GM12878 (cell line): ENCODE measurements around the gene NFE2. TPM values are rescaled to one million over a fixed set of nuclear protein-coding genes. Genes with fewer than 3 reads are reported as not detected.
"Not testable (repeated sequence)": the region's sequence is repeated elsewhere in the genome, so short reads cannot be mapped to it uniquely, and the experiment has no call there.

ENCODE experiments used
- ATAC-seq: fragments of 200-7000 bp; cut with Tn5 transposase; 3 replicates; pipeline ENCODE4 v1.9.1; 2020; ENCODE audit warnings: mild to moderate bottlenecking, moderate library complexity
- BruUV-seq: library from RNA; stranded (reverse); fragments of 400-500 nt; replicated peaks from 2 replicates; lab custom pipeline; 2021; lab: Mats Ljungman, UMichigan
- CTCF ChIA-PET: fragments of 300-600 bp; sonication (Branson Sonifier 250); formaldehyde crosslinking; extraction: SDS; loops from one replicate; lab custom pipeline; 2021; ENCODE audit warnings: inconsistent platforms; lab: Yijun Ruan, JAX
- POLR2A ChIA-PET: fragments of 350-600 bp; formaldehyde crosslinking; extraction: SDS; loops from one replicate; lab custom pipeline; 2021; ENCODE audit warnings: inconsistent platforms; lab: Charles Lee
- RAD21 ChIA-PET: fragments of 300-600 bp; sonication (Branson Sonifier 250); formaldehyde crosslinking; loops from one replicate; lab custom pipeline; 2023; ENCODE audit warnings: antibody characterized with exemption; ENCODE audit not compliant: unreplicated experiment; lab: Charles Lee
- SMC1A ChIA-PET: fragments of 300-600 bp; sonication (Branson Sonifier 250); formaldehyde crosslinking; loops from one replicate; lab custom pipeline; 2023; ENCODE audit not compliant: unreplicated experiment, uncharacterized antibody; lab: Charles Lee
- DNase-seq: peaks from one replicate; pipeline ENCODE4 v3.0.0-alpha.2; 2011; ENCODE audit warnings: low read depth, low spot score
- FAIRE-seq: peaks from 3 replicates; lab custom pipeline; 2011; peaks lifted over from hg19 to GRCh38; lab: Jason Lieb, UNC
- H2AFZ ChIP-seq: 2 replicates; pipeline ENCODE4 v1.6.0; 2011; ENCODE audit warnings: low read depth, low read length, control low read depth; ENCODE audit not compliant: control insufficient read depth
- H3K27ac ChIP-seq: 2 replicates; pipeline ENCODE4 v1.5.1; 2011; ENCODE audit warnings: control low read depth; ENCODE audit not compliant: control insufficient read depth, insufficient read depth
- H3K27me3 ChIP-seq, 2 experiments: replicated peaks in 1 of 2; 2 replicates each; pipeline versions ENCODE4 v1.6.0 to v1.6.1; 2011; ENCODE audit warnings: low read length in 1 of 2; ENCODE audit not compliant: control insufficient read depth in 2 of 2, insufficient read depth in 2 of 2
- H3K36me3 ChIP-seq, 2 experiments: 2 replicates each; pipeline ENCODE4 v1.5.1; 2011; ENCODE audit warnings: low read length in 1 of 2; ENCODE audit not compliant: control insufficient read depth in 2 of 2, insufficient read depth in 2 of 2
- H3K4me1 ChIP-seq: 2 replicates; pipeline ENCODE4 v1.6.1; 2011; ENCODE audit warnings: mild to moderate bottlenecking, low read length, moderate library complexity, mixed read lengths; ENCODE audit not compliant: control insufficient read depth, insufficient read depth
- H3K4me2 ChIP-seq: 2 replicates; pipeline ENCODE4 v1.6.0; 2011; ENCODE audit warnings: control low read depth; ENCODE audit not compliant: control insufficient read depth, insufficient read depth
- H3K4me3 ChIP-seq: fragments of 200-600 bp; sonication (generic); 2 replicates; pipeline ENCODE4 v1.5.1; 2016
- H3K79me2 ChIP-seq: 2 replicates; pipeline ENCODE4 v1.6.0; 2011; ENCODE audit warnings: low read length; ENCODE audit not compliant: control insufficient read depth, insufficient read depth
- H3K9ac ChIP-seq: 2 replicates; pipeline ENCODE4 v1.8.0; 2011; ENCODE audit warnings: low read length, control low read depth, mixed read lengths; ENCODE audit not compliant: control insufficient read depth, insufficient read depth
- H3K9me3 ChIP-seq: replicated peaks from 3 replicates; pipeline ENCODE4 v1.5.1; 2011; ENCODE audit warnings: mild to moderate bottlenecking, low read length; ENCODE audit not compliant: control insufficient read depth, insufficient read depth
- H4K20me1 ChIP-seq: 2 replicates; pipeline ENCODE4 v1.6.0; 2011; ENCODE audit not compliant: control insufficient read depth, insufficient read depth
- BACH1 ChIP-seq: fragments of 450-650 bp; IDR thresholded peaks from 2 replicates; pipeline ENCODE4 v1.6.1; 2017; ENCODE audit warnings: mild to moderate bottlenecking, borderline replicate concordance
- POLR2A ChIP-seq: IDR thresholded peaks from 2 replicates; pipeline ENCODE4 v1.6.1; 2011; ENCODE audit warnings: low read depth, mild to moderate bottlenecking, low read length
- POLR2AphosphoS2 ChIP-seq: IDR thresholded peaks from 2 replicates; pipeline ENCODE4 v1.6.1; 2011; ENCODE audit warnings: low read depth, mild to moderate bottlenecking, low read length, improper control_type of control experiment, moderate library complexity
- POLR2AphosphoS5 ChIP-seq: IDR thresholded peaks from 2 replicates; pipeline ENCODE4 v1.6.1; 2011; ENCODE audit warnings: mild to moderate bottlenecking, low read length, inconsistent platforms
- SMAD5 ChIP-seq: IDR thresholded peaks from 2 replicates; pipeline ENCODE4 v1.6.1; 2016; ENCODE audit warnings: antibody characterized with exemption, low read depth
- ZBED1 ChIP-seq: IDR thresholded peaks from 2 replicates; pipeline ENCODE4 v1.6.1; 2016; ENCODE audit warnings: borderline replicate concordance
- ZNF274 ChIP-seq: IDR thresholded peaks from one replicate; pipeline ENCODE4 v1.8.0; 2011; ENCODE audit not compliant: insufficient read length, insufficient read depth
- WGBS: methylation state at CpG from one replicate; pipeline ENCODE4 v1.1.6; 2016; ENCODE audit warnings: low lambda C conversion rate; ENCODE audit not compliant: insufficient replicate concordance, insufficient coverage; ENCODE audit errors: missing lambda C conversion rate; 5-methylcytosine and 5-hydroxymethylcytosine counted together
- in situ Hi-C: fragments of 300-500 bp; cut with MboI; formaldehyde crosslinking; loops from 9 replicates; pipeline ENCODE4 v1.14.3; 2018; ENCODE audit warnings: mixed read lengths
- intact Hi-C: fragments of 100-400 bp; cut with micrococcal nuclease; formaldehyde crosslinking; loops from one replicate; pipeline ENCODE4 v1.14.2; 2022; ENCODE audit not compliant: unreplicated experiment
- polyA plus RNA-seq, 11 experiments: library from polyadenylated mRNA; depleted of rRNA in 4 of 11; unstranded in 6 of 11; stranded (reverse) in 5 of 11; fragments of >200 nt; fragmentation: Nextera tagmentation in 4 of 11; fragmentation: Illumina TruSeq in 1 of 11; extraction: Ambion mirVana in 4 of 11; extraction: Trizol in 1 of 11; gene quantifications; 1 replicate in 1 of 11; 2 replicates in 10 of 11; pipeline versions ENCODE4 v1.2.1 to v1.2.3, GENCODE V29; 2011 to 2016; ENCODE audit warnings: inconsistent platforms in 2 of 11, missing spikeins in 2 of 11, low read depth in 1 of 11
- total RNA-seq, 4 experiments: library from RNA; depleted of rRNA in 3 of 4; stranded (reverse); fragments of >200 nt in 3 of 4; fragmentation: Illumina TruSeq in 1 of 4; extraction: Trizol in 1 of 4; gene quantifications; 2 replicates each; pipeline versions ENCODE4 v1.2.1 to v1.2.3, GENCODE V29; 2013 to 2021
- TF ChIP-seq, protein P1 (sequence below): fragments of 450-650 bp; formaldehyde crosslinking; IDR thresholded peaks from 2 replicates; pipeline ENCODE4 v1.4.0; 2020; ENCODE audit warnings: mild to moderate bottlenecking, moderate library complexity

The NFE2 gene
- total and polyA plus RNA-seq, 10 of the 15 experiments (the other 5 are each of a cell fraction or from before 2014, with no cell fraction given) = 0.06 to 0.28 TPM; not detected in 8

GRCh38 chr12:54284070-54284780, 16.6 kb downstream of the NFE2 start:
- Histone ChIP-seq H3K79me2 (peaks cover 53% of the 10 kb centered on the region), H3K36me3 (peaks cover 23 to 50% of the 10 kb centered on the region in 2 experiments), H3K4me3 (peak overlapping the region; percentile 81), H3K9ac (peak overlapping the region; percentile 3; the same call in 1 of the 2 replicates), H3K4me2 (peak overlapping the region; percentile 93)
- in situ Hi-C loops, ATAC-seq, H3K27me3 ChIP-seq, H4K20me1 ChIP-seq, intact Hi-C loops, H3K27ac ChIP-seq, H3K9me3 ChIP-seq, DNase-seq, FAIRE-seq, H3K4me1 ChIP-seq, BruUV-seq, H2AFZ ChIP-seq: not testable (repeated sequence)
- TF ChIP-seq BACH1 = peak; percentile 26; the same call in 1 of the 2 replicates
- CTCF ChIA-PET = interaction anchor here (0.7 to 3.5 kb wide), 14 partner anchors 9 to 84 kb away, joined by 3 to 21 read pairs (median 5); partner anchors contain the start of gene COPZ1
- RAD21 ChIA-PET = interaction anchor here (1.0 to 1.8 kb wide), 4 partner anchors 8 to 41 kb away, joined by 3 to 8 read pairs (median 6); partner anchors contain the start of gene COPZ1
- POLR2A ChIA-PET = interaction anchor here (0.5 to 1.1 kb wide), 3 partner anchors 41 to 75 kb away, joined by 3 read pairs; partner anchors contain the start of gene COPZ1
- SMC1A ChIA-PET = interaction anchor here (0.7 to 3.2 kb wide), 14 partner anchors 9 to 1481 kb away, joined by 3 to 17 read pairs (median 4); partner anchors contain the start of gene COPZ1
- 0% methylated on average over 1 of the region's 2 CpGs for WGBS

DNA sequence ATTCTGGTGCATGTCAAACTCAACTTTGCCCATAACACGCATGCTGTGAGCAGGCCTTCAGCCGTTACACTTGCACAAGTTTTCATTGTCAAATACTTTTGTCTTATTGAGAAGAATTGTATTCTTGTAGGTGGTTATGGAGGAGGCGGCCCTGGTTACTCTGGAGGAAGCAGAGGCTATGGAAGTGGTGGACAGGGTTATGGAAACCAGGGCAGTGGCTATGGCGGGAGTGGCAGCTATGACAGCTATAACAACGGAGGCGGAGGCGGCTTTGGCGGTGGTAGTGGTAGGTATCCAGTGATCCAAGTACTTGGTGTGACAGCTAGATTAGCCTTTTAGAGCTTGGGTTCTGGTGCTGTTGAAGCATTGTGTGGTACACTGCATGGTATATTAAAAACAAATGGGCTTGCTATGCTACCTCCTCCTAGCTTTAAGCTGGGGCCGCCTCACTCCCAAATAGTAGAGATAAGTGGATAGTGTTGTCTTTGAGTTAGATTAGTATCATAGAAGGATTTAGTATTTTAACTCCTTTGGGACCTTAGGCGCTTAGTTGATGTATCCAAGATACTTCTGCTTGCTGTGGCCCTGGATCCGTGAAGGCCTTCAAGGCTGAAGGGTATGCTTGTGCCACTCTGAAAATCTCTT, 17.7 kb downstream of the NFE2 start:
- ChIA-PET CTCF (interaction anchor here (1.4 to 3.2 kb wide), 6 partner anchors 10 to 67 kb away, joined by 3 to 21 read pairs (median 7); partner anchors contain the start of gene COPZ1), POLR2A (interaction anchor here (1.1 kb wide), 1 partner anchor 76 kb away, joined by 3 read pairs; no protein-coding TSS in a partner anchor), SMC1A (interaction anchor here (0.8 to 3.2 kb wide), 8 partner anchors 10 to 76 kb away, joined by 3 to 17 read pairs (median 7); no protein-coding TSS in a partner anchor), RAD21 (interaction anchor here (1.0 to 1.8 kb wide), 3 partner anchors 9 to 42 kb away, joined by 3 to 8 read pairs (median 6); partner anchors contain the start of gene COPZ1)
- Histone ChIP-seq H3K36me3 (peaks cover 23 to 50% of the 10 kb centered on the region in 2 experiments), H3K4me3 (peak overlapping the region; percentile 81), H2AFZ (no peak overlapping the region), H3K27ac (0 out of 2 replicates have a peak overlapping the region, but pooled peaks have one; percentile 12), H3K27me3 (no peaks in the 10 kb centered on the region), H3K9ac (peak overlapping the region; percentile 100), H4K20me1 (peaks cover 8% of the 10 kb centered on the region), H3K79me2 (peaks cover 65% of the 10 kb centered on the region), H3K4me2 (peak overlapping the region; percentile 93), H3K4me1 (peaks cover 3% of the 10 kb centered on the region; the same call in 1 of the 2 replicates), H3K9me3 (no peaks in the 10 kb centered on the region)
- intact Hi-C loops (no loop called here), in situ Hi-C loops (no loop called here)
- no peak for FAIRE-seq
- TF ChIP-seq, protein P1, sequence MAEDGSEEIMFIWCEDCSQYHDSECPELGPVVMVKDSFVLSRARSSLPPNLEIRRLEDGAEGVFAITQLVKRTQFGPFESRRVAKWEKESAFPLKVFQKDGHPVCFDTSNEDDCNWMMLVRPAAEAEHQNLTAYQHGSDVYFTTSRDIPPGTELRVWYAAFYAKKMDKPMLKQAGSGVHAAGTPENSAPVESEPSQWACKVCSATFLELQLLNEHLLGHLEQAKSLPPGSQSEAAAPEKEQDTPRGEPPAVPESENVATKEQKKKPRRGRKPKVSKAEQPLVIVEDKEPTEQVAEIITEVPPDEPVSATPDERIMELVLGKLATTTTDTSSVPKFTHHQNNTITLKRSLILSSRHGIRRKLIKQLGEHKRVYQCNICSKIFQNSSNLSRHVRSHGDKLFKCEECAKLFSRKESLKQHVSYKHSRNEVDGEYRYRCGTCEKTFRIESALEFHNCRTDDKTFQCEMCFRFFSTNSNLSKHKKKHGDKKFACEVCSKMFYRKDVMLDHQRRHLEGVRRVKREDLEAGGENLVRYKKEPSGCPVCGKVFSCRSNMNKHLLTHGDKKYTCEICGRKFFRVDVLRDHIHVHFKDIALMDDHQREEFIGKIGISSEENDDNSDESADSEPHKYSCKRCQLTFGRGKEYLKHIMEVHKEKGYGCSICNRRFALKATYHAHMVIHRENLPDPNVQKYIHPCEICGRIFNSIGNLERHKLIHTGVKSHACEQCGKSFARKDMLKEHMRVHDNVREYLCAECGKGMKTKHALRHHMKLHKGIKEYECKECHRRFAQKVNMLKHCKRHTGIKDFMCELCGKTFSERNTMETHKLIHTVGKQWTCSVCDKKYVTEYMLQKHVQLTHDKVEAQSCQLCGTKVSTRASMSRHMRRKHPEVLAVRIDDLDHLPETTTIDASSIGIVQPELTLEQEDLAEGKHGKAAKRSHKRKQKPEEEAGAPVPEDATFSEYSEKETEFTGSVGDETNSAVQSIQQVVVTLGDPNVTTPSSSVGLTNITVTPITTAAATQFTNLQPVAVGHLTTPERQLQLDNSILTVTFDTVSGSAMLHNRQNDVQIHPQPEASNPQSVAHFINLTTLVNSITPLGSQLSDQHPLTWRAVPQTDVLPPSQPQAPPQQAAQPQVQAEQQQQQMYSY (CRISPR knock-in tag) = 0 out of 2 replicates have a peak, but pooled peaks have one; percentile 37
- peak; percentile 66 for TF ChIP-seq BACH1
- TF ChIP-seq POLR2A = peak; percentile 53
- TF ChIP-seq ZBED1 = peak; percentile 43; the same call in 1 of the 2 replicates
- TF ChIP-seq POLR2AphosphoS2 = no peak
- peak; percentile 27; the same call in 1 of the 2 replicates for TF ChIP-seq SMAD5
- peak; percentile 42 for TF ChIP-seq POLR2AphosphoS5
- TF ChIP-seq ZNF274 = no peak
- DNase-seq = no peak
- 18% methylated on average over 11 of the region's 11 CpGs for WGBS
- no peak for ATAC-seq
- no TSS peak for BruUV-seq
